ENCODE data around the gene RNF112. TPM values are rescaled to one million over a fixed set of nuclear protein-coding genes. Genes with fewer than 3 reads are reported as not detected.

RNF112 gene
- total and polyA plus RNA-seq, 2 of the 13 experiments (the other 11 are each of a cell fraction or from before 2014, with no cell fraction given): 0.05 TPM; not detected in 1

GRCh38 chr17:19363114-19363438 lies 48.0 kb upstream of the RNF112 start (continued):
- TF ChIP-seq HNRNPK (IDR thresholded peaks at IDR 0.05; ENCODE audit: low read depth, low read length, poor library complexity, severe bottlenecking) (no peak), ZNF414 (CRISPR knock-in tag; IDR thresholded peaks at IDR 0.05) (0 out of 2 replicates have a peak, but pooled peaks have one; percentile 15), GABPA (IDR thresholded peaks at IDR 0.05; ENCODE audit: low read depth, low read length) (no peak), GABPA (CRISPR knock-in tag; IDR thresholded peaks at IDR 0.05; ENCODE audit: low read depth) (no peak), ZHX1 (CRISPR knock-in tag; IDR thresholded peaks at IDR 0.05; ENCODE audit: low read depth) (0 out of 2 replicates have a peak, but pooled peaks have one; percentile 2)

DNA sequence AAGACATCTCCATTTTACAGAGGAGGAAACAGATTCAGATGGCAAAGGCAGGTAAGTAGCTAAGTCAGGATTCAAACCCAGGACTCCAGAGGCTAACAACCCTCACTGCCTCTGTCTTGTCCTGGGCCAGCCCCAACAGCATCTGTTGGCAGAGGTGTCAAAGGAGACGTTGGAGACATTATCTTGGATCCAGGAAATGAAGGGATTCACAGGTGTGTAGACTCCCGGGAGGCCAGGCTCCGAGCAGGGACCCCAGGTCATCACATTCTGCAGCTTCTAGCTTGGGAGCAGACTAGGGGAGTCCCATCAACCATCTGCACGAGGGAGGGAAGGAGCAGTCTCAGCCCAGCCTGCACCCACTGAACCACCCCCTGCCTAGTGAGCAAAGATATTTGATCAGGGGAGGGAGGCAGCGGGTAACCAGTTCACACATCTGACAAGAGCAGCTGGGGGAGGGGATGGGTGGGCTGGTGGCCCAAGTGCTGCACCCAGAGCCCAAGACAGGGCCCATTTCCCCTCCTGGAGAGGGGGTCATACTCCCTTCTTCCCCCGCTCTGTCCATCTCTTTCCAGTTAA lies 47.5 kb upstream of the RNF112 start:
- H3K4me1 ChIP-seq (ENCODE audit: insufficient read depth, low read length): peaks cover 68% of the 10 kb centered on the region
- FAIRE-seq (no peak), DNase-seq (ENCODE audit: low spot score) (no peak), ATAC-seq (peak; percentile 6; the same call in 1 of the 3 replicates)
- 23% methylated on average over 4 of the region's 6 CpGs for WGBS (ENCODE audit: low lambda C conversion rate)
- H2AFZ ChIP-seq (ENCODE audit: low read length): no peak overlapping the region
- ChIA-PET CTCF (ENCODE audit: low intra/inter-chr PET ratio, low total read pairs) (interaction anchor here (0.8 to 2.4 kb wide), 4 partner anchors 26 to 106 kb away, joined by 3 to 57 read pairs (median 6); no protein-coding TSS in a partner anchor), POLR2A (interaction anchor here (1.3 to 2.9 kb wide), 5 partner anchors 14 to 285 kb away, joined by 4 to 42 read pairs (median 10); partner anchors contain the start of genes ALDH3A2 and MAPK7)
- H3K79me2 ChIP-seq (ENCODE audit: insufficient read depth, low read length): peaks cover 7% of the 10 kb centered on the region
- in situ Hi-C loops (cut with HindIII; ENCODE audit: extremely low pct_ligation_motif_present, low pct_unique_long_range_greater_than_20kb) (loop anchor here (5.0 to 10.0 kb wide), 2 partner anchors 84 to 401 kb away; no protein-coding TSS in a partner anchor), intact Hi-C loops (cut with micrococcal nuclease; ENCODE audit: unreplicated experiment) (loop anchor here (1.0 kb wide), 1 partner anchor 84 kb away; no protein-coding TSS in a partner anchor)
- peaks cover 1 to 3% of the 10 kb centered on the region in 2 experiments; a peak in 3 of 5 replicates for H3K36me3 ChIP-seq (replicated peaks in 1 of 2; ENCODE audit: control insufficient read depth in 1 of 2, insufficient read depth in 2 of 2, low read length in 2 of 2)
- peak overlapping the region; percentile 100 for H3K4me2 ChIP-seq (ENCODE audit: low read depth, low read length)
- H4K20me1 ChIP-seq (ENCODE audit: insufficient read depth, low read length): no peaks in the 10 kb centered on the region
- no peak overlapping the region for H3K9ac ChIP-seq (ENCODE audit: insufficient read depth, low read depth, low read length)
- BruUV-seq (replicated peaks): no TSS peak
- peak overlapping the region in 1 of 3 experiments; percentile 93; a peak in 2 of 6 replicates for H3K4me3 ChIP-seq (replicated peaks in 1 of 3; ENCODE audit: insufficient read depth in 1 of 3, low read depth in 2 of 3, low read length in 3 of 3)
- no peaks in the 10 kb centered on the region for H3K27me3 ChIP-seq (ENCODE audit: control insufficient read depth in 1 of 2, insufficient read depth in 2 of 2, low read length in 2 of 2)
- H3K9me3 ChIP-seq (ENCODE audit: low read length): no peaks in the 10 kb centered on the region
- no peak overlapping the region for H3K27ac ChIP-seq (ENCODE audit: extremely low read length, insufficient read depth, low read length)
- TF ChIP-seq ZNF629 (CRISPR knock-in tag; conservative IDR thresholded peaks at IDR 0.05): no peak
- no peak for TF ChIP-seq PRPF4 (IDR thresholded peaks at IDR 0.05; ENCODE audit: low read depth, low read length, poor library complexity, severe bottlenecking)
- TF ChIP-seq, protein P1, sequence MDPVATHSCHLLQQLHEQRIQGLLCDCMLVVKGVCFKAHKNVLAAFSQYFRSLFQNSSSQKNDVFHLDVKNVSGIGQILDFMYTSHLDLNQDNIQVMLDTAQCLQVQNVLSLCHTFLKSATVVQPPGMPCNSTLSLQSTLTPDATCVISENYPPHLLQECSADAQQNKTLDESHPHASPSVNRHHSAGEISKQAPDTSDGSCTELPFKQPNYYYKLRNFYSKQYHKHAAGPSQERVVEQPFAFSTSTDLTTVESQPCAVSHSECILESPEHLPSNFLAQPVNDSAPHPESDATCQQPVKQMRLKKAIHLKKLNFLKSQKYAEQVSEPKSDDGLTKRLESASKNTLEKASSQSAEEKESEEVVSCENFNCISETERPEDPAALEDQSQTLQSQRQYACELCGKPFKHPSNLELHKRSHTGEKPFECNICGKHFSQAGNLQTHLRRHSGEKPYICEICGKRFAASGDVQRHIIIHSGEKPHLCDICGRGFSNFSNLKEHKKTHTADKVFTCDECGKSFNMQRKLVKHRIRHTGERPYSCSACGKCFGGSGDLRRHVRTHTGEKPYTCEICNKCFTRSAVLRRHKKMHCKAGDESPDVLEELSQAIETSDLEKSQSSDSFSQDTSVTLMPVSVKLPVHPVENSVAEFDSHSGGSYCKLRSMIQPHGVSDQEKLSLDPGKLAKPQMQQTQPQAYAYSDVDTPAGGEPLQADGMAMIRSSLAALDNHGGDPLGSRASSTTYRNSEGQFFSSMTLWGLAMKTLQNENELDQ (CRISPR knock-in tag; IDR thresholded peaks at IDR 0.05; ENCODE audit: borderline replicate concordance): no peak
- no peak for TF ChIP-seq ZNF446 (CRISPR knock-in tag; IDR thresholded peaks at IDR 0.05)
- TF ChIP-seq ZFY (CRISPR knock-in tag; IDR thresholded peaks at IDR 0.05): no peak
- no peak for TF ChIP-seq ZNF230 (CRISPR knock-in tag; IDR thresholded peaks at IDR 0.05)
- TF ChIP-seq LCORL (IDR thresholded peaks at IDR 0.05): no peak
- TF ChIP-seq LCORL (CRISPR knock-in tag; IDR thresholded peaks at IDR 0.05): 0 out of 2 replicates have a peak, but pooled peaks have one; percentile 7
- TF ChIP-seq, protein P2, sequence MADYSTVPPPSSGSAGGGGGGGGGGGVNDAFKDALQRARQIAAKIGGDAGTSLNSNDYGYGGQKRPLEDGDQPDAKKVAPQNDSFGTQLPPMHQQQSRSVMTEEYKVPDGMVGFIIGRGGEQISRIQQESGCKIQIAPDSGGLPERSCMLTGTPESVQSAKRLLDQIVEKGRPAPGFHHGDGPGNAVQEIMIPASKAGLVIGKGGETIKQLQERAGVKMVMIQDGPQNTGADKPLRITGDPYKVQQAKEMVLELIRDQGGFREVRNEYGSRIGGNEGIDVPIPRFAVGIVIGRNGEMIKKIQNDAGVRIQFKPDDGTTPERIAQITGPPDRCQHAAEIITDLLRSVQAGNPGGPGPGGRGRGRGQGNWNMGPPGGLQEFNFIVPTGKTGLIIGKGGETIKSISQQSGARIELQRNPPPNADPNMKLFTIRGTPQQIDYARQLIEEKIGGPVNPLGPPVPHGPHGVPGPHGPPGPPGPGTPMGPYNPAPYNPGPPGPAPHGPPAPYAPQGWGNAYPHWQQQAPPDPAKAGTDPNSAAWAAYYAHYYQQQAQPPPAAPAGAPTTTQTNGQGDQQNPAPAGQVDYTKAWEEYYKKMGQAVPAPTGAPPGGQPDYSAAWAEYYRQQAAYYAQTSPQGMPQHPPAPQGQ (CRISPR knock-in tag; IDR thresholded peaks at IDR 0.05; ENCODE audit: borderline replicate concordance): no peak
- no peak for TF ChIP-seq GTF2F1 (IDR thresholded peaks at IDR 0.05; ENCODE audit: low read length)
- no peak for TF ChIP-seq PLRG1 (conservative IDR thresholded peaks at IDR 0.05)

Measured in HepG2 (cell line).